ENCODE measurements around the gene DAPL1. TPM values are rescaled to one million over a fixed set of nuclear protein-coding genes. Genes with fewer than 3 reads are reported as not detected.

Gene DAPL1
- total RNA-seq, 1 donor from 2014 or later: not detected

GRCh38 chr2:158750458-158751125 lies 44.5 kb upstream of the DAPL1 start:
- intact Hi-C loops (cut with DNase I): loop anchor here (5.0 to 10.0 kb wide), 3 partner anchors 293 to 728 kb away; partner anchors contain the start of genes CCDC148 and PKP4
- Histone ChIP-seq H3K4me3 (no peak overlapping the region), H3K9me3 (no peaks in the 10 kb centered on the region), H3K4me1 (peaks cover 0 to 6% of the 10 kb centered on the region in 2 donors), H3K27ac (no peak overlapping the region), H3K36me3 (no peaks in the 10 kb centered on the region), H3K27me3 (no peaks in the 10 kb centered on the region)
- DNase-seq (ENCODE audit: low spot score in 2 of 2): no peak
- no peak for TF ChIP-seq CTCF (IDR thresholded peaks at IDR 0.05)

- no peaks in the 10 kb centered on the region for H3K9me3 ChIP-seq
- H3K36me3 ChIP-seq: no peaks in the 10 kb centered on the region
- intact Hi-C loops (cut with DNase I): loop anchor here (5.0 to 10.0 kb wide), 3 partner anchors 297 to 732 kb away; partner anchors contain the start of genes CCDC148 and PKP4
- no peaks in the 10 kb centered on the region for H3K27me3 ChIP-seq
- DNase-seq (ENCODE audit: low spot score in 2 of 2): no peak
- H3K4me1 ChIP-seq: peaks cover 0 to 6% of the 10 kb centered on the region in 2 donors
- TF ChIP-seq CTCF (IDR thresholded peaks at IDR 0.05): peak; percentile 61 to 87 (median 81)
- H3K4me3 ChIP-seq: peak overlapping the region in 1 of 2 donors; percentile 57
- no peak overlapping the region for H3K27ac ChIP-seq
Measured at GRCh38 chr2:158753641-158754611, 41.2 kb upstream of the DAPL1 start.

- no peak for DNase-seq (ENCODE audit: low spot score in 2 of 2)
- H3K27me3 ChIP-seq: no peaks in the 10 kb centered on the region
- intact Hi-C loops (cut with DNase I): loop anchor here (10.0 kb wide), 1 partner anchor 571 kb away; no protein-coding TSS in a partner anchor
- H3K4me1 ChIP-seq: peaks cover 0 to 6% of the 10 kb centered on the region in 2 donors
- no peak overlapping the region for H3K27ac ChIP-seq
- no peaks in the 10 kb centered on the region for H3K9me3 ChIP-seq
- H3K4me3 ChIP-seq: no peak overlapping the region
- no peak for TF ChIP-seq CTCF (IDR thresholded peaks at IDR 0.05)
- no peaks in the 10 kb centered on the region for H3K36me3 ChIP-seq
Measured at GRCh38 chr2:158755310-158756087, 39.6 kb upstream of the DAPL1 start.

- H3K27me3 ChIP-seq: no peaks in the 10 kb centered on the region
- H3K36me3 ChIP-seq: no peaks in the 10 kb centered on the region
- DNase-seq (ENCODE audit: low spot score in 2 of 2): no peak
- no peaks in the 10 kb centered on the region for H3K9me3 ChIP-seq
- H3K4me3 ChIP-seq: no peak overlapping the region
- H3K4me1 ChIP-seq: peaks cover 0 to 6% of the 10 kb centered on the region in 2 donors
- no peak for TF ChIP-seq CTCF (IDR thresholded peaks at IDR 0.05)
- H3K27ac ChIP-seq: no peak overlapping the region
- intact Hi-C loops (cut with DNase I): loop anchor here (10.0 kb wide), 1 partner anchor 572 kb away; no protein-coding TSS in a partner anchor
Measured at GRCh38 chr2:158756331-158756730, 38.8 kb upstream of the DAPL1 start.

GRCh38 chr2:158756976-158757375 lies 38.1 kb upstream of the DAPL1 start:
- Histone ChIP-seq H3K27ac (no peak overlapping the region), H3K4me1 (peaks cover 0 to 6% of the 10 kb centered on the region in 2 donors), H3K4me3 (no peak overlapping the region), H3K9me3 (no peaks in the 10 kb centered on the region), H3K36me3 (no peaks in the 10 kb centered on the region), H3K27me3 (no peaks in the 10 kb centered on the region)
- DNase-seq (ENCODE audit: low spot score in 2 of 2): no peak
- intact Hi-C loops (cut with DNase I): loop anchor here (10.0 kb wide), 1 partner anchor 572 kb away; no protein-coding TSS in a partner anchor
- no peak for TF ChIP-seq CTCF (IDR thresholded peaks at IDR 0.05)

Data from ascending aorta (tissue), 2 donors.